Activated T-helper 1 cell treated with anti-CD3 and anti-CD28 coated beads, Interleukin-2, amount 50 U/mL, for 16 hours (primary cell): Measurements from ENCODE around the gene IRGM.

ENCODE experiments used
- DNase-seq, 2 donors: peaks; one replicate each; pipeline ENCODE4 v3.0.0-alpha.2; 2020; ENCODE audit warnings: low read depth in 1 of 2, low spot score in 1 of 2

The IRGM gene

GRCh38 chr5:150895431-150896428 is 49.4 kb downstream of the IRGM start:
- DNase-seq: no peak
